HG03064 (cell line): ENCODE results near the gene EPHB2.

ENCODE experiments used
- ATAC-seq: cut with Tn5 transposase; IDR thresholded peaks from one replicate; pipeline ENCODE4 v1.9.1; 2021; ENCODE audit warnings: low read depth; ENCODE audit not compliant: unreplicated experiment

EPHB2 gene

GRCh38 chr1:22721122-22721873 is 10.7 kb downstream of the EPHB2 start:
- no peak for ATAC-seq

DNA sequence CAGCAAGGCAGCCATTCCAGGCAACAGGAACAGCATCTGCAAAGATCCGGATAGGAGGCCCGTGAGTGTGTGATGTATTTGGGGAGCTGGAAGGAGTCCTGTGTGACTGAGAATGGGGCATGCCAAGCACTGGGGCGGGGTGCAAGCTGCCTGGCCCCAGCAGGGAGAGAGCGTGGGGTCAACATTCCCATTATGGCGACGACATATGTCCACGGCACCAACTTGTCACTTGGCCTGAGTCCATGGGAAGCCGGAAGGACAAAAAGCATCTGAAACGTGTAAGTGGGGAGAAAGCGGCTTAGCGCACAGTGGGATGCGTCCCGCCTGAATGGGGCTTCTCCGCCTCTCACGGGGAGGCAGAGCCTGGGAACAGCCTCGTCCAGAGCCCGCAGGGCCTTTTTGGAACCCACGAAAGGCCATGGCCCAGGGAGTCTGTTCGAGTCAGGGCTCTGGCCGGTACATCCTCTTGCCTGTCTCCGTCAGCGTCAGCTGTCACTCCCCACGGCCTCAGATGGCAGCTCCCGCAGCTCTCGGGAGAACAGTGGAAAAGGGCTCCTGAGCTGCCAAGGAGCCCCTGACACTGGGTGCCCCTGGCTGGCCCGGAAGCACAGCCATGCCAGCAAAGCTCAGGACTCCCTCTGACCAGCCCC is 12.4 kb downstream of the EPHB2 start:
- no peak for ATAC-seq

GRCh38 chr1:22727873-22728272 is 17.2 kb downstream of the EPHB2 start:
- ATAC-seq = no peak

DNA sequence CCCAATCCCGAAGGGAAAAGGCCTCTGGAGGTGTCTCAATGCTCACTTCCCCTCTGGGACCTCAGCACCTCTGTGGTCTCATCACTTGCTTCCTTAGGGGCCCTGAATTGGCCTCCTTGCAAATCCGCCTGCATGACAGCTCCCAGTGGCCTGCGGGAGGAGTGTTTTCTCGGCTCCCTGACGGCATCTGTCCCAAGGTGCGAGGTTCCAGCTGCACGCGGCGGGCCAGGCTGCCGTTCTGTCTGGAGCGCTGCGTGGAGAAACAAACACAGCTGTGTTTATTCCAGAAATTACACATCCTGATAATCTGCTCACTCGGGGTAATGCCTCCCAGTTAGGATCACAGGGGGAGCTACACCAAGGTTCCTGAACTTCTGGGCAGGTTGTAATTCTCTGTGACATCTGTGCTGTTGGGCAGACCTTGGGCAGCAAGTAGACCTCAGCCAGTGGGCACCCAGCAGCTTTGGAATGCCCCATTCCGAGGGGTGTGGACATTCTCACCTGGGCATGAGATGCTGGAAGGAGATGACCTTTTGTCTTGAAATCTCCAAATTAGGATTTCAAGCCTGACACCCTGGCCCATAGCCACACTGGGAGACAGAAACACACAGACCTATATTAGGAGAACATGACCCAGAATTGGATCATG is 18.2 kb downstream of the EPHB2 start:
- ATAC-seq = no peak

DNA sequence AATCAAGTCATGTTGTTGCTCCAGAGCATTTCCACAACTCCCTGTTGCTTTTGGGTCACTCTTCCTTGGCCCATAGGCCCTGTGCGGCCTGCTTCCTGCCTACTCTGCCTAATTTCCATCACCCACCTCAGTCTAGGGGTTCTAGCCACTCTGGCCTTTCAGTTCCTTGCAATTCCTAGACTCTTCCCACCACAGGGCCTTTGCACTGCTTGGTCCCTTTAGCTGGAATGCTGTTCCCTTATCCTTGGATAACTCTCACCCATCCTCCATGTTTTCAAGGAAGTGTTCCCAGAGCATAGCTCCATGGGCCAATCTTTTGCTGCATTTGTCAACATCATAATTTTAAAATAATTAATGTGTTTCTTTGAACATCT is 18.7 kb downstream of the EPHB2 start:
- ATAC-seq = no peak

- no peak for ATAC-seq
These were observed 19.3 kb downstream of the EPHB2 start for GRCh38 chr1:22729912-22730311.

DNA sequence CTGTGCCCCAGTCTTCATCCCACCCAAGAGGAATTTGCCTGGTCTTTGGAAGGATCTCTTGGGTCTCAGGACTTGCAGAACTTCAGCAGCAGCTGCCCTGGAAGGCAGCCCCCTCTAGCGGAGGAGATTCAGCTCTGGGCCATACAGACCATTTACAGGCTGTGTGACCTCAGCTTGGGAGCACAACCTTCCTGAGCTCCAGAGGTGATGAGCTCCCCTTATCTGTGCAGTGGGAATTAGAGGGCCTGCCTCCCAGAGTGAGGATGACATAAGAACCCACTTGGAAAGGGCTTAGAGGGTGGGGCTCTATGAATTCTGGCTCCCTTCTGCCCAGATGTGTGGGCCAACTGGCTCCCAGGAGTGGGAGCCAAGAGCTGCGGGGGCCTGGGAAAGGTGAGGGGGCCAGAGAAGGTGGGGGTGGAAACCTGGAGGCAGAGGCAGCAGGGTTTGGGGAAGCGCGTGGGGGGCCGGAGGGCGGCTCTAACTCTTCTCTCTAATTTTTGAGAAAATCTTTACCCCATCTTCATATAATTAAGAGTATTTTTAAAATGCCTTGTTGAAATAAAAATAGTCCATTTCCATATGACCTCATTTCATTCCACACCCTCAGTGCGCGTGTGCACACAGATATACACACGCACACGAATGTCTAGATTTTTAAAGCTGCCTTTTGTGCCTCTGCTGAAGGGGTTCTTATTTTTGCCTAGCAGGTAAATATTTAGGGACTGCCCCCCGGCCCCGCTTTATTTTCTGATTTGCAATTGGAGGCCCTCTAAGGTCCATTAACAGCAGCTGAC is 21.5 kb downstream of the EPHB2 start:
- ATAC-seq = no peak

DNA sequence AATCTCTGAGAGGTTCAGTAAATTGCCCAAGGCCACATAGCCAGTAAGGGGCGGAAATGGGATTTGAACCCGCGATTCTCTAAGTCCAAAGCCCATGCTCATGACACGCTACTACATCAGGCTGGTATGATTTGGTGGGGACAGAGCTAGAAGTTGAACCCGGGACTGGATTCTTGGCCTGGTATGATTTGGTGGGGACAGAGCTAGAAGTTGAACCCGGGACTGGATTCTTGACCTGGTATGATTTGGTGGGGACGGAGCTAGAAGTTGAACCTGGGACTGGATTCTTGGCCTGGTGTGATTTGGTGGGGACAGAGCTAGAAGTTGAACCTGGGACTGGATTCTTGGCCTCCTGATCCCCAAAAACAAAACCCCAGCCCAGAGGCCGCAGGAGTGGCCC is 23.0 kb downstream of the EPHB2 start:
- ATAC-seq = no peak

- no peak for ATAC-seq
These were observed 26.0 kb downstream of the EPHB2 start for GRCh38 chr1:22736501-22737080.

DNA sequence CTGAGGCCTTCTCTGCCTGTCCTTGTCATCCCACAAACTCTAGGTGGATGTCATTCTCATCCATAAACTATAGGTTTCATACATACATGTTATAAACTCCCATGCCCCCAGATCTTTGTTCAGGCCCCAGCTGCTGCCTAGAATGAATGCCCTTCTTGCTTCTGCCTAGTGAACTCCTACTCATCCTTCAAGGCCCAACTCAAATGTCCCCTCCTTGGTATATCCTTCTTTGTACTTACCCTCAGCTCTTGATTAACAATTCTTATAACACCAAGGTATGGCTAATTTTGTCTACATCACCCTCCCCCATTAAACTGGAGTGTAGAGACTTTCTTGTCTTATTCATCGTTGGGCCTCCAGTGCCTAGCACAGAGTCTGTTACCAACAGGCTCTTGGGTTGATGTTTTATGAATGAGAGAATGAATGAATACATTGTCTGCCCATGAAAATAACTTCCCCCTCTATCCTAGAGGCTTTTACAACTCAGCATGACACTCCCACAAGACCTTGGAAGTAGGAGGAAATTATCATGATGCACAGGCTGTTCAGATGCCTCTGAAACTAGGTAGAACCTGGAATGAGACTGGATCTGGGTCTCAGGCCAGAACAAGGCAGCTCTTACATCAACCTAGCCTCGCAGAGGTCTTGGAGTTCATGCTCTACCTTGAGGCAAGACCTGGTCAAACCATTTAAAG is 26.9 kb downstream of the EPHB2 start:
- no peak for ATAC-seq

GRCh38 chr1:22738069-22738435 is 27.4 kb downstream of the EPHB2 start:
- no peak for ATAC-seq

- no peak for ATAC-seq
These were observed 27.9 kb downstream of the EPHB2 start for GRCh38 chr1:22738522-22738921.

GRCh38 chr1:22739648-22740385 is 29.2 kb downstream of the EPHB2 start:
- no peak for ATAC-seq

DNA sequence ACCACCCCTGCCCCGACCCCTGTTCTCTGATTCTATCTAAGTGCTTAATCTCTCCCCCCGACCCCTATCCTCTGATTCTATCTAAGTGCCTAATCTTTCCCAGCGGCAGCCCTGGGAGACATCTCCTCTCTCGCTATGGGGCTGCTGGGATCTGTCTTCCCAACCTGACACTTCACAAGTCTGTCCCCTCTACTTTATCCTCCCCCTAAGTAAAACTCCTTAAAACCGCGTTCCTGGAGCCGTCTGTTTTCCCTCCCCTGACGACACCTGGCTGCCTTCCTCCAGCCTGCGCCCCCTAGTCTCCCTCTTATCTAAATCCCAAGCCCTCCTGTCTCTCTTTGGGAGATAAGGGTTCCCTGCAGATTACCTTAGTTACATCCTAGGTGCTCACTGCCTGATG is 30.5 kb downstream of the EPHB2 start:
- ATAC-seq = no peak

GRCh38 chr1:22745669-22746585 is 35.3 kb downstream of the EPHB2 start:
- no peak for ATAC-seq

- no peak for ATAC-seq
These were observed 36.5 kb downstream of the EPHB2 start for GRCh38 chr1:22747021-22747734.

DNA sequence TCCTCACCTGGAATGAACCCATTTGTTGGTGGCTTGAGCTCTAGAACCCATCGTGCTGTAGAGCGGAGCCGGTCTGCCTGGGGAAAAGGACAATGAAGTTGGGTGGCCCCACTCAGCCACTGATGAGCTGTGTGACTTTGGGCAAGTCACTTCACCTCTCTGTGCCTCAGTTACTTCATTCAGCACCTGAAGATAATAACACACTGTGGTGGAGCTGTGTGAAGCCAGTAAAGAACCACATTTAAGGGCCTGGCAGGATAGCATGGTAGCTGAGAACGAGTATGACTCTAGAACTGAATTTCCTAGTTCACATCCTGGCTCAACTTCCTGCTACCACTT is 37.1 kb downstream of the EPHB2 start:
- no peak for ATAC-seq

DNA sequence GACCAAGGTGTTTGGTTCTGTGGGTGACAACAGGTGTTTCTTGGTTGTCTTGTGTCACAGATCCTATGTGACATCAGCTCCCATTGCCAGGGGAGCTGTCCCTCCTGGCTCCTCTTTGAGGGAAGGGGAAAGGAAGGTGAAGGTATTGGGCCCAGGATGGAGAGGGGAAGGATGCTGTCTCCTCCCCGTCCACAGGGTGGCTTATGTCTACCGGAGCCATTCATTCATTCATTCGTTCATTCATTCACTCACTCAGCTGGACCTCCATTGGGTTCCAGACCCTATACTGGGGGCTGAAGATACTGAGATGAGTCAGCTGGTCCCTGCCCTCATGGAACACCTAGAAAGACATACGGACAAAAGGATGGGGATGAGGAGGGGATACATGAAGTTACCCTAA is 38.9 kb downstream of the EPHB2 start:
- no peak for ATAC-seq
